ENCODE data around the gene MGST2.
A peak's percentile ranks its signal among the peaks of the same experiment; 100 is the strongest.

Gene MGST2

GRCh38 chr4:139704915-139705485, 39.4 kb downstream of the MGST2 start:
- no peak for DNase-seq (ENCODE audit: low read depth)

DNA sequence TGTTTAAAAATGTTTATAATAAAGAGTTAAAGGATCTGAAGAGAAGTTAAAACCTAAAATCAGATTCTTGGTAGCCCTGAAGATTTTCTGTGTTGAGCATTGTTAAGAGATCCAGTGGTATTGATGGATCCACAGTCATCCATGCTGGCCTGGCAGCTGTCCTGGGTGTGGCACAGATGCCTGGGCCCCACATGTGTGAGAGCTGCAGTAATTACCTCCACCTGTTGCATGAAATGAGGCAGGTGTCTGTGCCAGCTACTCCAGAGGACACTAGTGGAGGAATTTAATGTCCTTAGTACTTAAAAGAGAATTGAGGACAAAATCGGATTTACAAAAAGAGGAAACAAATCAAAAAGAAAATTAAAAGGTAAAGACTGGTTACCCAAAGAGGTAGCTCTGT, 44.0 kb downstream of the MGST2 start:
- DNase-seq (ENCODE audit: low read depth): no peak

- no peak for DNase-seq (ENCODE audit: low read depth)
Measured at GRCh38 chr4:139710073-139710472, 44.5 kb downstream of the MGST2 start.

DNA sequence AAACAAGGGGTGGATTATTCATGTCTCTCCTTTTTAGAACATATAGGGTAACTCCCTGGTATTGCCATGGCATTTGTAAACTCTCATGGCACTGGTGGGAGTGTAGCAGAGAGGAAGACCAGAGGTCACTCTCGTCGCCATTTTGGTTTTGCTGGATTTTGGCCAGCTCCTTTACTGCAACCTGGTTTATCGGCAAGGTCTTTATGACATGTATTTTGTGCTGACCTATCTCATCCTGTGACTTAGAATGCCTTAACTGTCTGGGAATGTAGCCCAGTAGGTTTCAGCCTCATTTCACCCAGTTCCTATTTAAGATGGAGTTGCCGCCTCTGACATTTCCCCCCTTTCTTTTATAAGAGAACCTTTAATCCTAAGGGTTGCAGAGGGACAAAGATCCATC, 45.8 kb downstream of the MGST2 start:
- no peak for DNase-seq (ENCODE audit: low read depth)

- no peak for DNase-seq (ENCODE audit: low read depth)
Measured at GRCh38 chr4:139712882-139713281, 47.3 kb downstream of the MGST2 start.

- DNase-seq (ENCODE audit: low read depth): no peak
Measured at GRCh38 chr4:139715746-139716391, 50.2 kb downstream of the MGST2 start.

GRCh38 chr4:139718358-139718757, 52.7 kb downstream of the MGST2 start:
- DNase-seq (ENCODE audit: low read depth): no peak

DNA sequence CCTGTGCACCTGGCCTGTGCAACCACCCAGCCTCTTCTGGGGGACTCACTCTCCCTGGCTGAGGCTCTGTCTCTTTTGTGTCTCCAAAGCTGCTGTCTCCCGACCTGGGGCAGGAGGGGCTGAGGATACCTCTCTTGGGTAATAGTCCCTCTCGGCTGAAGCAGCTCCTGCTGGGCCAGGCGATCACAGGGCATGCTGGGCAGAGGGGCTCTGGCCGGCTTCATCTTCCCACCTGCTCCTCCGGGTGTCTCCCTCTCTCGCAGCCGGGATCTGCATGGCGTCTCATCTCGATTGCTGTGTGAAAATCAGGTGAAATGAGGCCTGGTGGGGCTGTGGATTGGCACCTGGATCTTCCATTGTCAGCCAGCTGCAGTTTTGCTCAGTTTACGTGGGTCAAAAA, 53.2 kb downstream of the MGST2 start:
- DNase-seq (ENCODE audit: low read depth): no peak

DNA sequence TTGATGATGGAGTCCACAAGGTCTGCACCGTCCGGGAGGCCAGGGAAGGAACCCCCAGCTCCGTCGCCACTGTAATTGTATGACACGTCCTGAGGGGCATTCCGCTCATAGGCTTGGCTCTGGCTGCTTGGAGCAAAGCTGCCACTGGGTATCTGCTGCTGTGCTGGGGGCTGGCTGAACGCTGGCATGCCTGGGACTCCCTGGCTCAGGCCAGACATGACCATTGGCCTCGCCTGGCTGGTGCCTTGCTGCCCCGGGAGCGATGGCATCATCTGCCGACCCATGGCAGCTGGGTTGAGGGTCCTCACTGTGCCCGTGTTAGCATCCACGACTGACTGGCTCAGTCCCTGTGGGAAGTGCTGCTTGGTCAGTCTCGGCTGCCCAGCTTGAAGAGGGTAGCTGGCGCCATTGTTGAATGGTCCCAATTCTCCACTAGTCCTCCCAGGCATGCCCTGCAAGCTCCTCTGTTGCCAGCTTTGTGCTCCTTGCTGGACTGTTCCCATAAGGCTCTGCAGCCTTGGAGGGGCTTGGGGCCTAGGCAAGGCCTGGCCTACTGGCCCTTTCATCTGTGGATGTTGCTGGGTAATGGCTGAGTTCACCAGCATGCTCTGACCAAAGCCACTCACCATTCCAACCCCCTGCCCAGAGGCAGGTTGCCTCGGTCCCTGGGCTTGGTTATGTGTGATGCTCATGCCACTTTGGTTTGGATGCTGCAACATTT, 53.9 kb downstream of the MGST2 start:
- no peak for DNase-seq (ENCODE audit: low read depth)

DNA sequence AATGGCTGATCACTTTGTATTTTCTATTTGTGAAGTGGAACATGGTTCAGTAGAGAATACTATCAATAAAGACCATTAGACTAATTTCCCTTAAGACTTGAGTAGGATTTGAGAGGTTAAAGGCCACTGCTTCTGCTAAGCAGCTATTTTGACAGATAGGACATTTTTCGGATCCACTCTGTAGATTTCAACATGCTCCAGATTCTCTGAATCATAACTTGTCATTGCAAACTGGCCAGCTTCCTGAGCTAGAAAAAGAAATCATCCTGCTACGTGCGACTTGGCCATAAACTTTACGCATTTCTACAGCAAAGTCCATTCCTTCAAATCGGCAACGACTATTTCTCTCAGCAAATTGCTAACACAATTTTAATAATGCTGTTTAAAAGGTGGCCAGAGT, 55.2 kb downstream of the MGST2 start:
- DNase-seq (ENCODE audit: low read depth): no peak

DNA sequence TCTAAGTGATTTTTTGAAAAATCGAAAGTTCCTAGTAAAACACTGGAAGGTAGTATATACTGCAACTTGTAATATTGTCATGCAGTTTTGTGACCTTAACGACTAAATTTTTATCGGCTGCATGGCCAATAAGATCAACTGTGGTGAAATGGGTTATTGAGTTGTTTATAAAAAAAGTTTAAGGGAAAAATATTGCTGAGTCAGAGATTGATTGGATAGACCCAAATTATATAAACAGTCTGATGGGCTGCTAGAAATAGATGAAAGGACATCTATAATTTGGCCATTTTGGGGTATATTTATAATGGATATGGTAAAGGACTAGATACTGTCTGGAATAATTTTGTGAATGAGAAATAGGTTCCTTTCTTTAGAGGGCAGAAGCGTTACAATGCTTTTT, 56.2 kb downstream of the MGST2 start:
- DNase-seq (ENCODE audit: low read depth): no peak

DNA sequence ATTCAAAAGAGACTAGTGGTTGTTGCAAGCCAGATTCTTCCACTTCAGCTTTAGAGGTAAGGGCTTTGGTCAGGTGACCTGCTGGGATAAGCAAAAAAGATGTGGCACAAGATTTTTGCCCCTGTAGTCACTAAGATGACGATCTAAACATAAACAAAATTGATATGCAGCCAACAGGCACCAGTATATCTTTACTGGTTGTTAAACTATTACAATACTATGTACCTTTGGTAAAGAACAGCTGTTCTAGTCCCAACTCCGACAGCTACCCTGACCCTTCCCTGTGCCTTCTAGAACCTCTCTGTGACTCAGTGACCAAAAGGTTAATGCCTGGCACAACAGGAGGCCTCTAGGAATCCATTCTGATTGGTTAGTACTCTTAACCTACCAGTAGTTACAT, 59.6 kb downstream of the MGST2 start:
- no peak for DNase-seq (ENCODE audit: low read depth)

DNA sequence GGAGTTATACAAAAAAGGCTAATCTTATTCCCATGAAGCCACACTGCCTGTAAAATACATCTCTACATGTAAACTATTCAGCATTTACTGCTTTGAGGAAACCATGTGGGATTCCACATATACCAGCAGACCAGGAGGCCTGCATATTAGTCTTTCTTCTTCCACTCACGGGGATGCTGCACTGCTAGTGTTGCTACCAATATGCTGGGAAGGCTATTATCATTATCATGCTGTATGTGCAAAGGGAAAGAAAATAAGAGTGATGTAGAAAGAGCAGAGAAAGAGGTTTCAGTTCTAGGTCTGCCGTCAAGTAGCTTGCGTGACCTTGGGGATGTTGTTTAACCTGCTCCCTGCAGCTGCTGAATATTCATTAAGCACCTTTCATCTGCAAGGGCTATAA, 61.0 kb downstream of the MGST2 start:
- no peak for DNase-seq (ENCODE audit: low read depth)

GRCh38 chr4:139728146-139728545, 62.5 kb downstream of the MGST2 start:
- DNase-seq (ENCODE audit: low read depth): no peak

GRCh38 chr4:139728840-139729239, 63.2 kb downstream of the MGST2 start:
- no peak for DNase-seq (ENCODE audit: low read depth)

- DNase-seq (ENCODE audit: low read depth): no peak
Measured at GRCh38 chr4:139732991-139733570, 67.5 kb downstream of the MGST2 start.

- peak; percentile 32 for DNase-seq (ENCODE audit: low read depth)
Measured at GRCh38 chr4:139734201-139734874, 68.7 kb downstream of the MGST2 start.

- DNase-seq (ENCODE audit: low read depth): peak; percentile 47
Measured at GRCh38 chr4:139734875-139735380, 69.3 kb downstream of the MGST2 start.

DNA sequence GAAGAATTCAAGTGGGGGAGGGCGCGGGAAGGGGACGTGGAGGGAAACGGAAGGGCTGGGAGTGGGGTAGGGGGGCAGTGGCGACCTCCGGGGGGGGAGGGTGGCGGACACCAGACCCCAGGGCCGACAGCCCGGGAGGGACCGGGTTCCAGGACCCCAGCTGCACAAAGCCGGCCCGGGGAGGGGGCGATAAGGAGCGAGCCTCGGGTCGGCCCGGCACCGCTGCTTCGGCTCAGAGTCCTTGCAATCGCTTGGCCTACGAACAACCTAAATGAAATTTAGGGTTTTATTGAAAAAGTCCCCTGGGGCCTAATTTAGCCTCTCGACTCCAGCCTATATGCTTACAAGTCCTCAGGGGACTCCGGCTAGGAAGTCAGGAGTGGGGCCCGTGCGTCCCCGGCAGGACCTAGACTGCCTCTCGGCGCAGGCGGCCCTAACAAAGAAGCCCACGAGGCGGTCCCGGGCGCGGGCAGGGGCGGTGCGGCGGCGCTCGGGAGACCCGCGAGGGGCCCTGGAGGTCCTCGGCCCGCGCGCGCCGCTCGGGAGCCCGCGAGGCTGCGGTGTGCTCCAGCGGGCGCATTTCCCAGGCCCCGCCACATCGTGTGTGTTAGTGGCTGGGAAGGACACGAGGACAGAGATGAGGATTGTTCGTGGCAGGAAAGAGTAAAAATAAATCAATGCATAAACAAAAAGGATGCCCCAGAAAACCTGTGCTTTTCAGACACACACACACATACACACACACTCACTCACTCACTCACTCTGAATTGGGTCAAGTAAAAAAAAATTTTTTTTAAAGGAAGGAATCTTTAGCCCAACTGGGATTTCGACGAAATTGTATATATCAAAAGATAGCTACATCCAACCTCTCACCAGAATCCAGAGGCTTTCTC, 70.0 kb downstream of the MGST2 start:
- no peak for DNase-seq (ENCODE audit: low read depth)

DNA sequence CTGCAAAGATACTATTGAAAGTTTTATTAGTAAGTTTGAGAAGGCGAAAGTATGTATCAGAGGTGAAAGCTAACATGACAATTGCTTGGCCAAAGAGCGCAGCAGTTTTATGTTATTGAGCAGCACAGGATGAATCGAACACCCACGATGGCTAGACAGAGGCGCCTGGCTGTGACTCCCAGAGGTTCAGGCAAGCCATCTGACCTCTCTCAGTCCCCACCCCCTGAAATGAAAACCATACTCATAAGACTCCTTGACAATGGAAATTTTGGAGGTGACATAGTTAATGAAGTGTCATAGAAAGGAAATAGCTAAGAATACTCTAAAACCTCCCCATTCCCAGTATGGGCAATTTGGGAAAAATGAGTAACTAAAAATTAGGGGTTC, 70.6 kb downstream of the MGST2 start:
- DNase-seq (ENCODE audit: low read depth): no peak

DNA sequence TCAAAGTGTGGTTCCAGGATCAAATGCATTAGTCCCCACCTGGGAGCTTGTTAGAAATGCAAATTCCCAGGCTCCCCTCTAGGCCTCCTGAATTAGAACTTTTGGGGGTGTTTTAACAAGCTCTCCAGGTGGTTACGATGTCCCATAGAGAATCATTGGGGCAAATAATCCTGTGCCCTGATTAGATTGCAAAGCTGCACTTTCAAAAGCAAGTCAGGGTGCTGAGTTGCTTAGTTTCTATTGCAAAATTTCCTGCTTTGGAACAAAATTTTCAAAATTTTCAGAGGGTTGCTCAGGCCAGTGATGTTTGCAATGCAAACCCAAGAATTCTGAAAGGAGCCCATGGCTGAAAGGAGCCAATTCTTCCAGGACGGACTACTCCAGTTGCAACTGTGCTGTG, 71.0 kb downstream of the MGST2 start:
- no peak for DNase-seq (ENCODE audit: low read depth)

Measured in fibroblast of the conjunctiva (primary cell).